ENCODE measurements around the gene EREG. TPM values are rescaled to one million over a fixed set of nuclear protein-coding genes. Genes with fewer than 3 reads are reported as not detected.
A peak's percentile ranks its signal among the peaks of the same experiment; 100 is the strongest.

Gene EREG
- total RNA-seq, 3 donors from 2014 or later = 1.5 to 8.8 (median 2.3) TPM

DNA sequence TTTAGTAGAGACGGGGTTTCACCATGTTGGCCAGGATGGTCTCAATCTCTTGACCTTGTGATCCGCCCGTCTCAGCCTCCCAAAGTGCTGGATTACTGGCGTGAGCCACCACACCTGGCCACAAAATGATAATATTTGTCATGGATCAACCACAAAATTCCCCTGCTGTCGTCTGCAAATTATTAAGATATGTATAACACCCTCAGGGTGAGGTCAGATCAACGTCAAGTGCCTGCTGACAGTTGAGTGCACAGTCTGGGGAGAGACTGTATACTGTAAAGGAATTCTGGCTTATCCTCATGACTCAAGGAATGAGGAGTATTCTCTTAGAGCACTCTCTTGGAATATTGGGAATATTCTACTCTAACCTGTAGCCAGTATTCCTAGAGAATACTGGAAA, 45.5 kb upstream of the EREG start:
- intact Hi-C loops (cut with DNase I, micrococcal nuclease) = no loop called here
- Histone ChIP-seq H3K4me3 (no peak overlapping the region), H3K9me3 (no peaks in the 10 kb centered on the region), H3K36me3 (ENCODE audit: low read depth) (no peaks in the 10 kb centered on the region), H3K4me1 (ENCODE audit: low read depth) (no peaks in the 10 kb centered on the region)
- TF ChIP-seq, protein P1, sequence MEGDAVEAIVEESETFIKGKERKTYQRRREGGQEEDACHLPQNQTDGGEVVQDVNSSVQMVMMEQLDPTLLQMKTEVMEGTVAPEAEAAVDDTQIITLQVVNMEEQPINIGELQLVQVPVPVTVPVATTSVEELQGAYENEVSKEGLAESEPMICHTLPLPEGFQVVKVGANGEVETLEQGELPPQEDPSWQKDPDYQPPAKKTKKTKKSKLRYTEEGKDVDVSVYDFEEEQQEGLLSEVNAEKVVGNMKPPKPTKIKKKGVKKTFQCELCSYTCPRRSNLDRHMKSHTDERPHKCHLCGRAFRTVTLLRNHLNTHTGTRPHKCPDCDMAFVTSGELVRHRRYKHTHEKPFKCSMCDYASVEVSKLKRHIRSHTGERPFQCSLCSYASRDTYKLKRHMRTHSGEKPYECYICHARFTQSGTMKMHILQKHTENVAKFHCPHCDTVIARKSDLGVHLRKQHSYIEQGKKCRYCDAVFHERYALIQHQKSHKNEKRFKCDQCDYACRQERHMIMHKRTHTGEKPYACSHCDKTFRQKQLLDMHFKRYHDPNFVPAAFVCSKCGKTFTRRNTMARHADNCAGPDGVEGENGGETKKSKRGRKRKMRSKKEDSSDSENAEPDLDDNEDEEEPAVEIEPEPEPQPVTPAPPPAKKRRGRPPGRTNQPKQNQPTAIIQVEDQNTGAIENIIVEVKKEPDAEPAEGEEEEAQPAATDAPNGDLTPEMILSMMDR (IDR thresholded peaks at IDR 0.05) = no peak
- ATAC-seq (no peak), DNase-seq (no peak)

DNA sequence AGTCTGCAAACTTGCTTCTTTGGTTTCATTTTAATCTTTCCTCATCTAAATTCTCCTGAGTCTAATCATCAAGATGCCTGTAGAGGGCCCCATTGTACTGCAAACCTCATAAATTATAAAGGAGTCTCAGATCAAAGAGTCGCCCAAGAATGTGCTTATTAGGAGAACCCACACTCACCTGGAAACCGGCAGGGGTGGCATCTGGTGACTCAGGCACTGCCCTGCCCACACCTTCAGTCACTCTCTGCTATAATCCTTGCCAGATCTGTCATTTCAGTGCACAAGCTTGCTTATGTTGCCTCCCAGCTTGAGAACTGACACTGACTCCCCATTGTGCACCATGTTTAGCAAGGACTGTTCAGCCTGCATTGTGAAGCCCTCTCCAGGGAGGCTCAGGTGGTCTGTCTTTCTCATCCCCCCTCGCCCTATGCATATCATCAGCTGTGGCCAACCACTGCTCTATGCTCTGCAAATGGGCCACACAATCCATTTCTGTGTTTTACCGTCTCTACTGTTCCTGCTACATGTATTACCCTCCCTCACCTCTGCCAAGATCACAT, 44.3 kb upstream of the EREG start:
- Histone ChIP-seq H3K4me1 (ENCODE audit: low read depth) (no peaks in the 10 kb centered on the region), H3K36me3 (ENCODE audit: low read depth) (no peaks in the 10 kb centered on the region), H3K9me3 (no peaks in the 10 kb centered on the region), H3K4me3 (no peak overlapping the region)
- DNase-seq (peak; percentile 41 to 67 (median 62)), ATAC-seq (peak; percentile 98)
- intact Hi-C loops (cut with DNase I, micrococcal nuclease) = loop anchor here in 1 of 2 donors (5.0 kb wide), 1 partner anchor 357 kb away; no protein-coding TSS in a partner anchor
- TF ChIP-seq, protein P1 (IDR thresholded peaks at IDR 0.05) = no peak

DNA sequence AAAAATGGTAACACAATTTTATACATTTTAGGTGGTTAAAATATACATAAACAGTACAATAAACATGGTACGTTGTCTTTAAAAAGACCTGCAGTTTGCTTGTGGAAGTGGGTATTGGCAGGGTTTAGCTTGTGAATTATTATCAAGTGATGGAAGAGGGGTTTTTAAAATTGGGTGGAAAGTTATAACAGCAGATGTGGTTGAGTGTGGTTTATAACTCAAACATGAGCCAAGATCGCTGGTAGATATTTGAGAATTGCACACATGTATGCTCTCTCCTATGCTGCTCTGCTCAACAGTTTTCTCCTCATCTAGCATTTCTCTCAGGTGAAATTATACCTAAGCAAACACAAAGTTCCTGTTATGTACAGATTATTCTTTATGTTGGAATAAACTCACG, 42.6 kb upstream of the EREG start:
- ATAC-seq = no peak
- Histone ChIP-seq H3K4me3 (no peak overlapping the region), H3K36me3 (ENCODE audit: low read depth) (no peaks in the 10 kb centered on the region), H3K4me1 (ENCODE audit: low read depth) (no peaks in the 10 kb centered on the region), H3K9me3 (no peaks in the 10 kb centered on the region)
- TF ChIP-seq, protein P1 (IDR thresholded peaks at IDR 0.05) = no peak
- intact Hi-C loops (cut with DNase I, micrococcal nuclease) = loop anchor here in 1 of 2 donors (5.0 kb wide), 1 partner anchor 355 kb away; no protein-coding TSS in a partner anchor
- no peak for DNase-seq

DNA sequence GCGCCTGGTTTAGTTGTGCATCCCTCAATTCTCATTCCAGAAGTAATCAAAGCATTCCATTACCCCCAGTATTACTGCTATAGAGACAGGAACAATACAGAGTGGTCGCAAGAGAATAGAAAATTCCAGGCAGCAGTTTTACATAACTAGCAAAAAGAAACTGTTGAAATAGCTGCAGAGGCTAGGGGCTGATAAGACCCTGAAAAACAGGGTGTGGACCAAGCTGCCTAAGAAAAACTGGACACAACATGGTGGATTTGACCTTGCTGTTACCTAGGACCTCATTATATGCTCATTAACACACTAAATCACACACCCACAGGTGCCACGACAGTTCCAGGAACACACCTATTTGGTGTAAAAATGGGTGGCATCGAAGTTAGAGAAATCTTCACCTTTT, 41.3 kb upstream of the EREG start:
- Histone ChIP-seq H3K9me3 (no peaks in the 10 kb centered on the region), H3K4me1 (ENCODE audit: low read depth) (no peaks in the 10 kb centered on the region), H3K36me3 (ENCODE audit: low read depth) (no peaks in the 10 kb centered on the region), H3K4me3 (no peak overlapping the region)
- ATAC-seq (no peak), DNase-seq (no peak)
- intact Hi-C loops (cut with DNase I, micrococcal nuclease) = loop anchor here in 1 of 2 donors (5.0 kb wide), 1 partner anchor 354 kb away; no protein-coding TSS in a partner anchor
- TF ChIP-seq, protein P1 (IDR thresholded peaks at IDR 0.05) = no peak

DNA sequence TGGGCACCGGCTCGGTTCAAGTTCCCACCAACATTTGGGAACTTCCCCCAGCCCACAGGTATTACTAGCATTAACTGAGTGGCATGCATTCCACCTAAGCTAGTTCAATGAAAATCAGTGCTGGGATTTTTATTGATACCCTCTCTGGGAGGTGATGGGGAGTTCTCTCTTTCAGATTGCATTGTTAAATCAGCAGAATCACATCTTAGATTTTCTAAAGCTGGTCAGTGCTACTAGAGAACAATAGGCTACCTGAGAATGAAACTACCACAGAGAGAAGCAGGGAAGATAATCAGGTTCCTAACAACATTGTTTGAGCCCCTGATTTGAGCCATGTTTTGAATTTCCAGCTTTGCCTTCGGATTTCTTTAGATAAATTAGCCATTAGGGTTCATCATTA, 40.7 kb upstream of the EREG start:
- Histone ChIP-seq H3K4me1 (ENCODE audit: low read depth) (no peaks in the 10 kb centered on the region), H3K36me3 (ENCODE audit: low read depth) (no peaks in the 10 kb centered on the region), H3K4me3 (no peak overlapping the region), H3K9me3 (no peaks in the 10 kb centered on the region)
- intact Hi-C loops (cut with DNase I, micrococcal nuclease) = loop anchor here in 1 of 2 donors (5.0 kb wide), 1 partner anchor 353 kb away; no protein-coding TSS in a partner anchor
- DNase-seq = no peak
- no peak for ATAC-seq
- TF ChIP-seq, protein P1 (IDR thresholded peaks at IDR 0.05) = no peak

Measured in mucosa of descending colon (tissue), 3 donors.